OCI-LY7 (cell line): ENCODE results near the gene NINL. TPM values are rescaled to one million over a fixed set of nuclear protein-coding genes. Genes with fewer than 3 reads are reported as not detected.
A peak's percentile ranks its signal among the peaks of the same experiment; 100 is the strongest.

ENCODE experiments used
- BruUV-seq: library from RNA; stranded (reverse); fragments of 400-500 nt; replicated peaks from 2 replicates; lab custom pipeline; 2021; lab: Mats Ljungman, UMichigan
- CTCF ChIA-PET: fragments of 300-600 bp; sonication (Branson Sonifier 250); formaldehyde crosslinking; loops from one replicate; lab custom pipeline; 2022; ENCODE audit warnings: antibody characterized with exemption; ENCODE audit not compliant: unreplicated experiment; lab: Charles Lee
- POLR2A ChIA-PET: fragments of 300-600 bp; sonication (Branson Sonifier 250); formaldehyde crosslinking; loops from one replicate; lab custom pipeline; 2022; ENCODE audit warnings: antibody characterized with exemption; lab: Charles Lee
- DNase-seq: peaks from one replicate; pipeline ENCODE4 v3.0.0-alpha.2; 2015; ENCODE audit warnings: low spot score
- H2AFZ ChIP-seq: fragments of 200-600 bp; sonication (generic), shearing (Covaris generic); 2 replicates; pipeline ENCODE4 v1.6.1; 2014; ENCODE audit warnings: mild to moderate bottlenecking, antibody characterized with exemption, low read length, moderate library complexity
- H3K27ac ChIP-seq: fragments of 200-600 bp; sonication (generic); 2 replicates; pipeline ENCODE4 v1.5.1; 2014; ENCODE audit warnings: mixed run types, low read depth, mild to moderate bottlenecking, moderate library complexity, low read length, inconsistent platforms; ENCODE audit not compliant: poor library complexity, severe bottlenecking
- H3K36me3 ChIP-seq: fragments of 200-600 bp; sonication (generic); 2 replicates; pipeline ENCODE4 v1.6.1; 2014; ENCODE audit warnings: mild to moderate bottlenecking, antibody characterized with exemption, low read length, moderate library complexity, mixed read lengths; ENCODE audit not compliant: insufficient read depth
- H3K4me1 ChIP-seq: fragments of 200-600 bp; sonication (generic); 2 replicates; pipeline ENCODE4 v1.5.1; 2014; ENCODE audit warnings: mild to moderate bottlenecking, low read length; ENCODE audit not compliant: insufficient read depth, poor library complexity, severe bottlenecking
- H3K4me2 ChIP-seq: fragments of 200-600 bp; sonication (generic); 2 replicates; pipeline ENCODE4 v1.6.1; 2014; ENCODE audit warnings: mild to moderate bottlenecking, low read length
- H3K4me3 ChIP-seq: fragments of 200-600 bp; sonication (generic); 2 replicates; pipeline ENCODE4 v1.5.1; 2014; ENCODE audit warnings: mild to moderate bottlenecking, low read depth, low read length; ENCODE audit not compliant: poor library complexity, severe bottlenecking
- H3K79me2 ChIP-seq: fragments of 200-600 bp; sonication (generic); 2 replicates; pipeline ENCODE4 v1.6.1; 2016; ENCODE audit warnings: low read depth, mild to moderate bottlenecking, low read length, moderate library complexity, mixed read lengths; ENCODE audit not compliant: insufficient read depth
- H3K9me2 ChIP-seq: fragments of 200-600 bp; sonication (generic); 2 replicates; pipeline ENCODE4 v1.6.1; 2016; ENCODE audit warnings: mild to moderate bottlenecking, low read length, mixed read lengths; ENCODE audit not compliant: insufficient read depth
- H3K9me3 ChIP-seq: fragments of 200-600 bp; sonication (generic); 2 replicates; pipeline ENCODE4 v1.6.1; 2014; ENCODE audit warnings: mild to moderate bottlenecking, mixed run types, low read length, mixed read lengths
- H4K20me1 ChIP-seq: fragments of 200-600 bp; sonication (generic); 2 replicates; pipeline ENCODE4 v1.6.1; 2014; ENCODE audit warnings: mild to moderate bottlenecking, antibody characterized with exemption, low read length, moderate library complexity, mixed read lengths; ENCODE audit not compliant: insufficient read depth
- CTCF ChIP-seq: fragments of 200-600 bp; sonication (generic); conservative IDR thresholded peaks from 2 replicates; pipeline ENCODE4 v1.5.1; 2014; ENCODE audit warnings: mild to moderate bottlenecking, antibody characterized with exemption, low read length, moderate library complexity, mixed read lengths
- EZH2phosphoT487 ChIP-seq: fragments of 200-600 bp; sonication (generic); IDR thresholded peaks from 2 replicates; pipeline ENCODE4 v1.6.1; 2018; ENCODE audit warnings: low read depth, borderline replicate concordance, mild to moderate bottlenecking, mixed run types, antibody characterized with exemption, low read length, moderate library complexity, mixed read lengths
- intact Hi-C: fragments of 100-400 bp; cut with micrococcal nuclease; formaldehyde crosslinking; loops from one replicate; pipeline ENCODE4 v1.10.0; 2022; ENCODE audit not compliant: unreplicated experiment
- total RNA-seq, 2 experiments: library from RNA; depleted of rRNA in 1 of 2; stranded (reverse); fragments of >200 nt in 1 of 2; shearing (Covaris generic) in 1 of 2; gene quantifications; 2 replicates each; pipeline ENCODE4 v1.2.3, GENCODE V29; 2014 to 2022

NINL gene
- total RNA-seq, 2 experiments from 2014 or later, result 0.06 to 0.55 TPM

- TF ChIP-seq EZH2phosphoT487 (no peak), CTCF (no peak)
- intact Hi-C loops, result no loop called here
- no peak overlapping the region for H2AFZ ChIP-seq
- peaks cover 66% of the 10 kb centered on the region for H3K36me3 ChIP-seq
- H3K4me3 ChIP-seq, result no peak overlapping the region
- BruUV-seq, result no TSS peak
- ChIA-PET POLR2A (no interaction called here), CTCF (no interaction called here)
- H4K20me1 ChIP-seq, result no peaks in the 10 kb centered on the region
- no peak overlapping the region for H3K4me2 ChIP-seq
- no peak overlapping the region for H3K27ac ChIP-seq
- no peaks in the 10 kb centered on the region for H3K4me1 ChIP-seq
- no peak for DNase-seq
- H3K9me2 ChIP-seq, result no peaks in the 10 kb centered on the region
- peaks cover 21% of the 10 kb centered on the region for H3K9me3 ChIP-seq
- no peaks in the 10 kb centered on the region for H3K79me2 ChIP-seq
These were observed 137.7 kb downstream of the NINL start for GRCh38 chr20:25447671-25448070.

- Histone ChIP-seq H3K4me3 (no peak overlapping the region), H4K20me1 (no peaks in the 10 kb centered on the region; the same call in 1 of the 2 replicates), H3K79me2 (no peaks in the 10 kb centered on the region), H2AFZ (no peak overlapping the region), H3K4me1 (peaks cover 3% of the 10 kb centered on the region), H3K27ac (no peak overlapping the region), H3K9me2 (no peaks in the 10 kb centered on the region), H3K4me2 (no peak overlapping the region), H3K36me3 (peaks cover 85% of the 10 kb centered on the region), H3K9me3 (peaks cover 21% of the 10 kb centered on the region)
- TF ChIP-seq CTCF, result no peak
- no peak for TF ChIP-seq EZH2phosphoT487
- DNase-seq, result no peak
- ChIA-PET POLR2A (interaction anchor here (0.6 kb wide), 1 partner anchor 11 kb away, joined by 3 read pairs; no protein-coding TSS in a partner anchor), CTCF (no interaction called here)
- intact Hi-C loops, result no loop called here
- BruUV-seq, result no TSS peak
These were observed 140.8 kb downstream of the NINL start for GRCh38 chr20:25444556-25444955.

GRCh38 chr20:25439328-25439727 lies 146.0 kb downstream of the NINL start:
- Histone ChIP-seq H3K4me2 (peak overlapping the region; percentile 40), H3K9me2 (no peaks in the 10 kb centered on the region), H3K79me2 (no peaks in the 10 kb centered on the region), H3K9me3 (no peaks in the 10 kb centered on the region), H3K27ac (peak overlapping the region; percentile 22), H2AFZ (no peak overlapping the region), H3K4me3 (no peak overlapping the region), H3K36me3 (peaks cover 66% of the 10 kb centered on the region), H3K4me1 (peaks cover 14% of the 10 kb centered on the region), H4K20me1 (peaks cover 6% of the 10 kb centered on the region; the same call in 1 of the 2 replicates)
- peak; percentile 69 for DNase-seq
- BruUV-seq, result no TSS peak
- ChIA-PET CTCF (no interaction called here), POLR2A (interaction anchor here (0.7 kb wide), 1 partner anchor 93 kb away, joined by 3 read pairs; no protein-coding TSS in a partner anchor)
- TF ChIP-seq EZH2phosphoT487 (no peak), CTCF (no peak)
- intact Hi-C loops, result loop anchor here (2.0 kb wide), 1 partner anchor 15 kb away; no protein-coding TSS in a partner anchor
